ACHN (cell line): Measurements from ENCODE around the gene MOV10L1.
"Not testable (repeated sequence)": the region's sequence is repeated elsewhere in the genome, so short reads cannot be mapped to it uniquely, and the experiment has no call there.

Experiments used
- DNase-seq: peaks from one replicate; pipeline ENCODE4 v3.0.0-alpha.2; 2015
- in situ Hi-C: cut with HindIII; loops from 2 replicates; pipeline ENCODE4 v1.10.0; 2017; ENCODE audit warnings: low sequenced_read_pairs, low pct_ligation_motif_present, low pct_unique_long_range_greater_than_20kb

MOV10L1 gene

GRCh38 chr22:50204571-50204970, 114.8 kb downstream of the MOV10L1 start:
- no peak for DNase-seq

GRCh38 chr22:50204998-50205397, 115.2 kb downstream of the MOV10L1 start:
- DNase-seq, in situ Hi-C loops: not testable (repeated sequence)

More at GRCh38 chr22:50204571-50204970, 114.8 kb downstream of the MOV10L1 start:
- in situ Hi-C loops: no loop called here

DNA sequence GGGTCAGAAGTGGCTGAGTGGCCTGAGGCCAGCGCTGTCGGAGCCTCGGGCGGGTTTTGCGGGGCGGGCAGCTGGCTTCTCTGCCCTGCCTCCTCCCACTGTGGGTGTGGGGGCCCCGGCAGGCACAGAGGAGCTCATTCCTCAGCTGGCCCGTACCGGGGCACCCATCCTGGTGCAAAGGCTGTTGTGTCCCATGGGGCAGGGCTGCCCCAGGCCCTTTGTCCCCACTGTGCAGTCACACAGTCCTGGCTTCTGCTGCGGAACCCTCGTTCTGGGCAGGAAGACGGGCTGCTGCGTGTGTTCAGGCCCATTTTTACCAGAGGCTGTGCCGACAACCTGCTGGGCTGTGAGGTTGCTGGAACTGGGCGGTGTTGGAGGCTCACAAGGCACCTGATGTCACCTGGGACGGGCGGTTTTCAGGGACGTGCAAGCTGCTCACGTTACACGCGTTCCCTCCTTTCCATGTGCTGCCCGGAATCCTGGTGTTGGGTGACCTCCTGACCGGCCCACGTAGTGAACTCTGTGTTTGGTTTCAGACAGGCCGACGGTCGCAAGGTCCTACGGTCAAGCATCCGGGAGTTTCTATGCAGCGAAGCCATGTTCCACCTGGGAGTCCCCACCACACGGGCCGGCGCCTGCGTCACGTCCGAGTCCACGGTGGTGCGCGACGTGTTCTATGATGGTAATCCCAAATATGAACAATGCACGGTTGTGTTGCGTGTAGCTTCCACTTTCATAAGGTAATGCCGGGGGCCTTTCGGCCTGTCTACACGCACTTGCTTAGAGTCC, 116.2 kb downstream of the MOV10L1 start:
- in situ Hi-C loops: no loop called here
- DNase-seq: no peak

- in situ Hi-C loops: no loop called here
These were observed 116.8 kb downstream of the MOV10L1 start for GRCh38 chr22:50206599-50206998.

DNA sequence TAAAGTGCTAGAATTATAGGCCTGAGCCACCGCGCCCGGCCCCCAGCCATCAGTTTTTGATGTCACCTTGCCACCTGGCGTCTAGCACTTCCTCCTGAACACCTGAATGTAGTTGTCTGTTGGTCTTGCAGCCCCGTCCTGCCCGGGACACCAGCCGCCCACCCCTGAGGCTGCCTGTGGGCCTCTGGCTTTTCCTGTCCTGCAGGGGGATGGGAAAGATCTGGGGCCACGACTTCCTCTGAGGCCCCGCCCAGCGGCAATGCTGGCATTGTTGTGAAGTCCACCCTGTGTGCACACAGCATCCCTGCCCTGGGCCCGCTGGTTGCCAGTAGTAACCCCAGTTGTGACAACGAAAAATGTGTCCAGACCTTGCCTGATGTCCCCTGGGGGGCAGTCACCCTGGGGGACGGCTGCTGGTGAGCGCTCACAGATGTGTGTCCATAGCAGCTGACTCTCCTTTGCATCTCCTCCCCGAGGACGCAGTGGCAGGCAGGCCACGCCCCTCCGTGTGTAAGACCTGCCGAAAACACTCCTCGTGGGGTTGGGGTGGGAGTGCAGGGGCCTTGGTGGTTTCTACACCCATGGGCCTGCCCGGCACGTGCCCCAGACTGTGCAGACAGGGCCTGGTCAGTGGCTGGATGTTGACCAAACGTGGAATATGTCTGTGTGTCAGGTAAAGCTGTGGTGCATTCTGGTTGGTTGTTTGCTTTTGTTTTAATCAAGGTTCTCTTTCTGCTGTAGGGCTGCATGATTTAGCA, 117.8 kb downstream of the MOV10L1 start:
- in situ Hi-C loops: no loop called here
- no peak for DNase-seq

More at GRCh38 chr22:50206599-50206998, 116.8 kb downstream of the MOV10L1 start:
- DNase-seq: peak; percentile 24

GRCh38 chr22:50208430-50208938, 118.7 kb downstream of the MOV10L1 start:
- in situ Hi-C loops: no loop called here
- no peak for DNase-seq

GRCh38 chr22:50208939-50209892, 119.4 kb downstream of the MOV10L1 start:
- no peak for DNase-seq
- in situ Hi-C loops: no loop called here

GRCh38 chr22:50209893-50210292, 120.1 kb downstream of the MOV10L1 start:
- peak; percentile 60 for DNase-seq
- in situ Hi-C loops: no loop called here

DNA sequence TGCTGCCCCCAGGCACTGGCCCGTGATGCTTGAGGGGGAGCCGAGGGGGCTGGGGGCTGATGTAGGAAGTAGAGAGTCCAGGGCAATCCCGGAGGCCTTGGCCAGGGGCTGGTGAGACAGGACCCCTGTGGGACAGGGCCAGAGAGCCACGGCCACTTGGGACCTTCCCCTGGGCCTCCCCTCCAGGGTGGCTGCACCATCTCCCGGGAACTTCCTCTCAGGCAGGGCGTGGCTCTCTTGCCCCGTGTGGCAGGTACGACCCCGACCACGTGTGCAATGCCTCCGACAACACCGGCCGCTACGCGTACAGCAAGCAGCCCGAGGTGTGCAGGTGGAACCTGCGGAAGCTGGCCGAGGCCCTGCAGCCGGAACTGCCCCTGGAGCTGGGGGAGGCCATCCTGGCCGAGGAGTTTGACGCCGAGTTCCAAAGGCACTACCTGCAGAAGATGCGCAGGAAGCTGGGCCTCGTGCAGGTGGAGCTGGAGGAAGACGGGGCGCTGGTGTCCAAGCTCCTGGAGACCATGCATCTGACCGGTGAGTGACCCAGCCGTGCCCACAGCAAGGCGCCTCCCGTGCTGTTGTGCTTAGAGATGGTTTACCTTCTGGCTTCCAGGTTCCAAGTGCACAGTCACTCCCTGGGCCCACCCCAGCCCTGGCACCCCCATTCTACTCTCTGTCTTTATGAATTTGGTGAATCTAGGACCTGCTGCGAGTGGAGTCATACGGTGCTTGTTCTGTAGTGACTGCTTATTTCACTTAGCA, 120.8 kb downstream of the MOV10L1 start:
- no peak for DNase-seq
- in situ Hi-C loops: no loop called here

GRCh38 chr22:50211147-50211546, 121.3 kb downstream of the MOV10L1 start:
- DNase-seq: no peak
- in situ Hi-C loops: no loop called here
